DMS79 treated with DMSO at 0.1 percent for 48 hours (cell line): ENCODE data around the gene AHDC1.
A peak's percentile ranks its signal among the peaks of the same experiment; 100 is the strongest.
"Not testable (repeated sequence)": the region's sequence is repeated elsewhere in the genome, so short reads cannot be mapped to it uniquely, and the experiment has no call there.

Experiments used
- DNase-seq: peaks from one replicate; lab custom pipeline; 2025; lab: John Stamatoyannopoulos, UW

The AHDC1 gene

DNA sequence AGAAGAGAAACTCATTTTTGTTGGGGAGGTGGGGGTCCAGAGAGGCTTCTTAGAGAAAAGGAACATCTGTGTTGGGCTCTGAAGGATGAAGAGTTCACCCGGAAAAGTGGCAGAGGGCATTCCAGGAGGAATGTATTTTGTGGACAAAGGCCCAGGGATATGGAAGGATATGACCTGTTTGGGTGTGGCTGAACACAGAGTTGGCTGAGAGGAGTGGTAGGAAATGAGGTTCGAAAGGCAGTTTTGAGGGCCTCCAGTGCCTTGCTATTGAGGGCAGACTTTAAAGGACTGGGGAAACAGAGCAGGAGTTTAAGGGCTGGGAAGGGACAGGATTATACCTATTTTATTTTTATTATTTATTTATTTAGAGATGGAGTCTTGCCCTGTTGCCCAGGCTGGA, 86.6 kb downstream of the AHDC1 start:
- no peak for DNase-seq

DNA sequence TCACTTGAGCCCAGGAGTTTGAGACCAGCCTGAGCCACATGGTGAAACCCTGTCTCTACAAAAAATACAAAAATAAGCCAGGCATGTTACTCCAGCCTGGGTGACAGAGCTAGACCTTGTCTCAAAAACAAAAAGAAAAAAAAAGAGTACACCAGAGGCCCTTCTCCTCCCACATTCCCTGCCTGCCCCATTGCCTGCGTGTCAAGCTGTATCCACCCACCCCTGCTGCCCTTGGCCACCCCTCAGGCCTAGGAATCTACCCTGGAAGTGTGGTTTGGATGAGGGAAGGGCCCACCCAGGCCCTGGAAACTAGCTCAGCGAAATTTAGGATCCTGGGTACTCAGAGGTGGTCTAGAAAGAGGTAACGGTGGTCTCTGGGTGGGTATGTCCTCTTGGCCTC, 88.3 kb downstream of the AHDC1 start:
- no peak for DNase-seq

DNA sequence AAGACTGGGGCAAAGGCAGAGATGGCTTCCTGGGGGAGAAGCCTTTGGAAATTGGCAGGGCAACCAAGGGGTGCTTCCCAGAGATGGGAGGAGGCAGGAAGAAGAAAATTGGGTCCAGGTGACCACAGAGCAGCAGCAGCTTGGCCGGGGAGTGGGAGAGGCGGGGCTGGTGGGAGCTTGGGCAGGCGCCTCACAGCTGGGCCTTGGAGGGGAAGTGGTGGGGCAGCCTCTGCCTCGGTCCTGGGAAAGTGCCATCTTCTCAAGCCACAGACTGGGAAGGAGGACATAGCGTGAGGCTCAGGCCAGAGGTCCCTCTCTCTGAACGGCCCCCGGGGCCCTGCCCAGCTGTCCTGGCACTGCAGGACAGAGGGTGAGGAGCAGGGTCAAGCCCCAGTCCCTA, 90.0 kb downstream of the AHDC1 start:
- no peak for DNase-seq

DNA sequence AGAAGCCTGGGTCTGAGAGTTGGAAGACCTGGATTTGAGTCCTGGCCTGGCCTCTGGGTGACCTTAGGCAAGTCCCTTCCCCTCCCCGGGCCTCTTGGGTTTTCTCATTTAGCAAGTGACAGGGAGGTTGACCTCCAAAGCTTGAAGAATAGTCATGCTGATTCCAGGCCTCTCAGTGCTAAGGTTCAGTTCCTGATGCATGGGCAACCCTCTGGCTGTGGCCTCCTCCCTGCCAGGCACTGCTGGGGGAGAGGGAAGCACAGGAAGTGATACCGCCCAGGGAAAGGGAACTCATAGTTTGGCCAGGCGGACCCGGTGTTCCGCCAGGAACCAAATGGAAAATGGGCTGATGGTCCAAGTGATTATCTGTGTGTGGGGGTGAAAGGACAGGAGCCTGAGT, 90.4 kb downstream of the AHDC1 start:
- DNase-seq, result no peak

DNA sequence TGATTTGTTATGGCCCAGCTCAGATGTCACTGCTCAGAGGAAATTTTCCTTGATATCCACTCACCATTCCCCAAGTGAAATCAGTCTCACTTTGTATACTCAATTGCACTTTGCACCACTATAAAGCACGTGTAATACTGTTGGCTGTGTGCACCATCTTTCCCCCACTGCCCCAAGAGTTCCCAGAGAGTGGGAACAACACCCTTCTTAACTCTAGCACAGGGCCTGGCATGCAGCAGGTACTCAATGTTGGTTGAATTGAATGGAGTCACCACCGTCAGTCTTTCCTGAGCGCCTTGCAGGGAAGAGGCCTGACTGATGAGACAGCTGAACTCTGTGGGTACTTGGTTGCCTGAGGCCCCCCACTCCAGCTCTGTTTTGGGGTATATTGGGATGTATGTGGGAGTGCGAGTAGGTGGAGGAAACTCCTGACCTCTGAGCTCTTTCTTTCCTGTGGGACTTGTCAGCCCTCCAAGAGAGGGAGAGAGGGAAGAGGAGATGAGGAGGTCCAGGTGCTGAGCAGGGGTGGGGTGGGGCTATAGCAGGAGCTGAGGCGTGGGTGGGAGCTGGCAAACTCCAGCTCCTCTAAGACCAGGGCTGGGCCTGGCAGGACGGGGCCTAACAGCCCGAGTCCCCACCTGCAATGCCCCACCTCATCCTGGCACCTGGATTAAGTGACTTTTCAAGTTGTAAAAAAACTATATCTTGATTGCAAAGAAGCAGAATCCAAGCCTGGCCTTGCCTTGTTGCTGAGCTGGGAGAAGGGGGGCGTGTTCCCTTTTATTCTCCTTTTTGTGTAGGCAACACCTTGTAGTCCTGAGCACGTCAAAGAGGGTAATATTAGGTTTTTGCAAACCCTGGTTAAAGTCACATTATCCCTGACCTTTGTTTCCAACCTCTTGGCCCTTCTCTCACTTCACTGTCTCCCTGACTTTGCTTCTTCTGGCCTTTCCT, 94.5 kb downstream of the AHDC1 start:
- peak; percentile 13 for DNase-seq

DNA sequence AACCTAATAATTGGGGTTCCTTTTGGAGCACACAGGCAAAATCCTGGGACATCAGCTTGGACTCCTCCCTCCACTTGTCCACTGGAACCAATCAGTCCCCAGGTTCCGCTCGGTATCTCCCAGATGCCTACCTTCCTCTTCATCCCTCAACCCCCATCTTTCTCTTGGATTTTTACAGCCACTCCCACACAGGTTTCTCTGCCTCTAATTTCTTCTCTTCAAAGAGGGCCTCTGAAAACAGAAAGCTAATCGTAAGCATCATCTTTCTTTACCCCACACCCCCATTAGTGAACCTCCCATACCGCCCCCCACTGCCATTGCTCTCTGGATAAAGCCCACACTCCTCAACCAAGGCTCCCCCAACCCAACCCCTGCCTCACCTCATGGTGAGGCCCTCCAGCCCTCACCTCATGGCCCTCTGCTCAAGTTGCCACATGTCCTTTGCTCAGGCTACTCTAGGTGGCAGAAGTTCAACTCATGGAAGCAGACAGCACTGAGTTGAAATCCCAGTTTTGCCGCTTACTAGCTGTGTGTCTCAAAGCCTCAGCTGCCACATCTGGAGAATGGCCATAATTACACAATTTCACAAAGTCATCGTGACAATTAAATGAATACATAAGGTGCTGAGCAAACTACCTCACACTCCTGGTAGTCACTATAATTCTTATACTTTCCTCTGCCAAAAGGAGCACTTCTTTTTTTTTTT, 95.8 kb downstream of the AHDC1 start:
- DNase-seq, result no peak

DNA sequence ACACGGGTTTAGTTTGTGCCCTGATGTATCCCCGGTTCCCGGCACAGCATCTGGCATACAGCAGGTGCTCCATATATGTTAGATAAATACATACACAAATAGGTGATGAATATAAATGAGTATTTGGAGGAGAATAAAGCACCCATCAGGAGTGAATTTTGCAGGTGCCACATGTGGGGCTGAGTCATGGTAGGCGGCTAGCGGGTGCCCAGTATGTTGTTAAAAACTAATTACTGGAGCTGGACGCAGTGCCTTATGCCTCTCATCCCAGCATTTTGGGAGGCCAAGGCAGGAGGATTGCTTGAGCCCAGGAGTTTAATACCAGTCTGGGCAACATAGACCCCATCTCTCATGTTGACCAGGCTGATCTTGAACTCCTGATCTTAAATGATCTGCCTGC, 97.2 kb downstream of the AHDC1 start:
- no peak for DNase-seq

DNA sequence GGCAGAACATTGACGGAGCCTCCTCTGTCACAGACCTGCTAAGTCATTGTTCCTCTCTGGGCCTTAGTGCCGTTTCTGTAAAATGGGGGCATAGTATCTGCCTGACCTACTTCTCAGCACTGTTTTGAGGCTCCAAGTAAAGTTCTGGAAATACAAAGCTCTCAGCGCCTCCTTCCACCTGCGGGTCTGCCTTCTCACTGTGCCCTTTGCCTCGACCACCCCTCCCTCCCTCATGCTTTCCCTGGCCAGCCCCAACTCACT, 98.6 kb downstream of the AHDC1 start:
- no peak for DNase-seq

DNA sequence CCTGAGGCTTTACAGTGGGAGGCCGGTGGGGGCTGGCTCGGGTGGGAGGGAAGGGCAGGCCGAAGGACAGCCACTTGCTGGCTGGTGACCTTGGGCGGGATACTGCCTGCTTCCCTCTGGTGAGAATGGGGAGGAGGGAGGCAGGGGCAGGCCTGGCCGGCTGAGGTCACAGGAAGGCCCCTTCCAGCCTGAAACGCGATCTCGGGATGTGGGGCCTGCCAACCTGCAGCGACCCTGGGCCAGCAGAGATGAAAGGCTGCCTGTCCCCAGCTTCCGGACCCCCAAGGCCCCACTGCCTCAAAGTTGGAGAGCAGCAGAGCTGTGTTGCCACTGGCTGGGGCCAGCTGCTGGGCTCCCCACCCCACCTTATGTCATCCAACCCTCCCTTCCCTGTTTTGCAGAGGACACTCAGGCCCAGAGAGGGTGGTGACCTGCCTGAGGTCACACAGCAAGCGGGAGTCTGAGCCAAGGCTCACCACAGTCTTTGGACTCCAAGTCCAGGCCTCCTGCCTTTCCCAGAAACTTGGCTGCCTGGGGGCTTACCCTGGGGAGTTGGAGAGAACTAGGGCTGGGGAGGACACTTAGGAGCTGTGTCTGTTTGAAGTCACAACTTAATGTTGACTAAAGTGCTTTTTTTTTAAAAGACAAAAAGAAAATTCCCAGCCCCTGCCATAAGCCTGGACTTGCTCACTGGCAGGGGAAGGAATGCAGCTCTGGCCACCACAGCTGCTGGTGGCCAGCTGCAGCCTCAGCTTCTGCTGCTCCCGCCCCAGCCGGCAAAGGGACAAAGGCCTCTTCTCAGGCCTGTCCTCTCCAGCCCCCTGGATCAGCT, 99.1 kb downstream of the AHDC1 start:
- no peak for DNase-seq

DNA sequence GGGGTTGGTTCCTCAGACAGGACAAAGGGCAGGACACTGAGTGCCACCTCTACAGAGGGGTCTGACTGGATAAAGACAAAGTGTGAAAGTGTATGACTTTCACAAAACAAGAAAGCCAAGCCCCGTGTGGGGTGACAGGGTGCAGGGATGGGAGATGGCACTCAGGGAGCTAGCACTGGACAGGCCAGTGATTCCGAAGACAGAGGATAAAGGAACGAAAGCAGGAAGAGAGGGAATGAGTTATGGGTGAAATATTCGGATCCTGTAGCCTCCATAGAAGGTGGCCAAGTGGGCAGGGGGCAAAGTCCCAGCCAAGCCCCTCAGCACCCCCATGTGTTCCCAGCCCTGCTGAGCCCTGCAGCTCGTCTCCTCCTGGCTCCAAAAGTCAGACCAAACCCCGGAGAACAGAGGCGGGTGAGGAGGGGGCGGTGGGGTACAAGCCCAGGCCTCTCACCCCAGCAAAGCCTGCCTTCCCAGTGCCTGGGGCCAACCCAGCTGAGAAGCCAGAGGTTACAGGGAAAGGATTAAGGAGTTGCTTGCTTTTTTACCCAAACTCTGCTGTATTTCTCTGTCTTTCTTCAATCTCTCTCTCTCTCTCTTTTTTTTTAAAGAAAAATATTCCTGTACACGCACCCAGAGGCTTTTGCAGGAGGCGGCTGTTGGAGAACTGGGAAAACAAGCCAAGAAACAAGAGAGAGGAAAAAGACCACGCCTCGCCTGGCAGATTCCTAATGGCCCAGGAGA, 99.9 kb downstream of the AHDC1 start:
- no peak for DNase-seq

DNA sequence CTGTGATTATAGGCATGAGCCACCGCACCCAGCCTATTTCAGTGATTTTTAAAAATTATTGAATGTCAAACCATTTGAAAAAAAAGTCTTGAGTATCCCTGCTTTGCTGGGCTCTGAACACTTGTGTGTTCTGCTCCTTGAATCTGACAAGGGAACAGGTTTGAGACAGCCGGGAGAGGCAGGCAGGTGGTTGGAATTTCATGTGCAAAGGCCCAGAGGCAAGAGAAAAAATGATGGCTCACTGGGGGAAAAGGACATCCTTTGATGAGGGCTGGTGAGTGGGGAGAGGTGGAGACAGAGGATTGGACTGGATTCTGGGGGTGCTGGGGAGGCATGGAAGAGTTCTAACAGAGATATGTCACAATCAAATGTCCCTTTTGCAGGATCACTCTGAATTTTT, 100.9 kb downstream of the AHDC1 start:
- DNase-seq, result no peak

DNA sequence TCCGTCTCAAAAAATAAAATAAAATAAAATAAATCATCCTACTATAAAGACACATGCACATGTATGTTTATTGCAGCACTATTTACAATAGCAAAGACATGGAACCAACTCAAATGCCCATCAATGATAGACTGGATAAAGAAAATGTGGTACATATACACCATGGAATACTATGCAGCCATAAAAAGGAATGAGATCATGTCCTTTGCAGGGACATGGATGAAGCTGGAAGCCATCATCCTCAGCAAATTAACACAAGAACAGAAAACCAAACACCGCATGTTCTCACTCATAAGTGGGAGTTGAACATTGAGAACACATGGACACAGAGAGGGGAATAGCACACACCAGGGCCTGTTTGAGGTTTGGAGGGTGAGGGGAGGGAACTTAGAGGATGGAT, 102.8 kb downstream of the AHDC1 start:
- DNase-seq, result not testable (repeated sequence)

DNA sequence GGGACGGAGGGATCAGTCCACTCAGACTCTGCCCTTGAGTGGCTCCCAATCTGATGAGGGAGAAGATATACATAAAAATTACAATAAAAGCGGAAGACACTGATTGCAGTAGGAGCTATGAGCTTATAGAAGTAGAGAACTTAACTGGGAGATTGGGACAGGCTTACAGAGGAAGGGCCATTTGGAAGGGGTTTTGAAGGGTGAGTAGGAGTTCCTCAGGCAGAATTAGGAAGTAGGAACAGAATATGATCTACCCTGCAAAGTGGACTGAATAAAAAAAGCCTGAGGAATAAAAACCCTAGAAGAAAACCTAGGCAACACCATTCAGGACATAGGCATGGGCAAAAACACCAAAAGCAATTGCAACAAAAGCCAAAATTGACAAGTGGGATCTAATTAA, 104.8 kb downstream of the AHDC1 start:
- DNase-seq, result no peak

DNA sequence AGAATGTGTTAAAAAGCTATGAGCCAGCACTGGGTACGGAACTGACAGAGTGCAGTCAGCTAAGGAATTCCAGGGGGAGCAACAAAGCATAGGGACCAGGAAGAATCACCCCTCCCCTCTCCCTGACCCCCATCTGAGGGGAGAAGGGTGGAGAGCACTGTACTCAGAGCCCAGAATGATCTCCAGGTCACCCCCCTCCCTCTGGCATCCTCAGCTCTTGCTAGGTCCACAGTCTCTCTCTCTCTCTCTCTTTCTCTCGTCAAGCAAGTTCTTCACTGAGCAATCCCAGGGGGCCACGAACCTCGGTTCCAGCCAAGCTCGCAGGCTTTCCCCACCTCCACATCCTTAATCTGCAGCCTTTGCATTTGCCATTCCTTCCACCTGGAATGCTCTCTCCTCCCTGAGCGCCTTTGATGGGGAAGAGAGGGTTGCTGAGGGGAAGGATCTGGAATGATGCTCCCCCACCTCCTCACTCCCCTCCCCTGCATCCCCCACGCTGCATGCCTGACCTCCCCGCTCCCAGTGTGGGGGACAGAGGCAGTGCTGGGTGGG, 107.3 kb downstream of the AHDC1 start:
- DNase-seq, result peak; percentile 80

DNA sequence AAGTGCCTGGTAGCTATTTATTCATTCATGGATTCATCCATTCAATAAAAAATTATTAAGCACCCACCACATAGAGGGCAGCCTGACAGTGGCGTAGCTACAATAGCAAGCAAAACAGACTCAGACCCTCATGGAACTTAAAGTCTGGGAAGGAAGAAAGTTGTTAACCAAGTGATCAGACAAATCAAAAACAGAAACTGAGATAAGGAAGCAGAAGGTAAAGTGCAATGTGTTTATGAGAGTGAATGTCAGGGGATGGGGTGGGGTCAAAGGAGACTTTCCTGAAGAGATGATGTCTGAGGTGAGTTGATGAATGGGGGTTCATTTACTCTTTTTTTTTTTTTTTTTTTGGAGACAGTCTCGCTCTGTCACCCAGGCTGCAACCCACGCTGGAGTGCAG, 111.1 kb downstream of the AHDC1 start:
- DNase-seq, result no peak

DNA sequence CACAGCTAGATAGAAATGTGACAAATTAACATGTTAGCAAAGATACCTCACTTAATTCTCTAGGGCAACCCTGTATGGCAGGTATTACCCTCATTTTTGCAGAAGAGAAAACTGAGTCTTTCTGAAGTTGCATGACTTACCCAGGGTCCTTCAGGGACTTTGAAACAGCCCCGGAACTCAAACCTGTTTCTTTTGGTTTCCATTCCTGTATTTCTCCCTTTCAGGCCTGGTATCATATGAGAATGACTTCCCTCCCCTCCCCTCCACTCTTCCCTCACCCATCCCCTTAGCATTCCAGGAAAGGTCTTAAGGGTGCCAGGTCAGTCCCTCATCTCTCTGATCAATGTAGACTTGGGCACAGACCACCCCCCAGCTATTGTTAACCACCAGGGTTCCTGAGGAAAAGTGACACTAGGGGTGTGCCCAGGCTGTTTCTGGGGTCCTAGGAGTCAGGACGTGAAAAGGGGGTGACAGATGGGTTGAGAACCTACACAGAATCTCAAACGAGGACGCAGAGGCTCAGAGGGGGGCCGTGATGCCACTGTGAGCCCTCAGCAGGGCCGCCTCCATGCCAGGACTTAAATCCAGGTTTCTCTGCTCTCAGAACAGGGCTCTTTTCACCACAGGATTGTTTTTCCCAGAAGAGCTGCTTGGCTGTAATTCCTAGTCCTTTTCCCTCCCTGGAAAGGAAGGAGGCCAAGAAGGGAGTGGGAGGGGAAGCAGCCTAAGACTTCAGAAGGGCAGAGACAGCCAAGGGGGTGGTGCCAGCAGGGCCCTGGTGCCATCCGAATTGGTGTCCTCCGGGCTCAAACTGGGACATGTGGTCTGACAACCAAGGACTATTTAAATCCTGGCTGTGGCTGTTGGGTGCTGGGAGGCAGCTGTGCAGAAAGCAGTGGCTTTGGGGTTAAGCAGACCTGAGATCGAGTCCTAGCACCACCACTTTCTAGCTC, 111.9 kb downstream of the AHDC1 start:
- no peak for DNase-seq

DNA sequence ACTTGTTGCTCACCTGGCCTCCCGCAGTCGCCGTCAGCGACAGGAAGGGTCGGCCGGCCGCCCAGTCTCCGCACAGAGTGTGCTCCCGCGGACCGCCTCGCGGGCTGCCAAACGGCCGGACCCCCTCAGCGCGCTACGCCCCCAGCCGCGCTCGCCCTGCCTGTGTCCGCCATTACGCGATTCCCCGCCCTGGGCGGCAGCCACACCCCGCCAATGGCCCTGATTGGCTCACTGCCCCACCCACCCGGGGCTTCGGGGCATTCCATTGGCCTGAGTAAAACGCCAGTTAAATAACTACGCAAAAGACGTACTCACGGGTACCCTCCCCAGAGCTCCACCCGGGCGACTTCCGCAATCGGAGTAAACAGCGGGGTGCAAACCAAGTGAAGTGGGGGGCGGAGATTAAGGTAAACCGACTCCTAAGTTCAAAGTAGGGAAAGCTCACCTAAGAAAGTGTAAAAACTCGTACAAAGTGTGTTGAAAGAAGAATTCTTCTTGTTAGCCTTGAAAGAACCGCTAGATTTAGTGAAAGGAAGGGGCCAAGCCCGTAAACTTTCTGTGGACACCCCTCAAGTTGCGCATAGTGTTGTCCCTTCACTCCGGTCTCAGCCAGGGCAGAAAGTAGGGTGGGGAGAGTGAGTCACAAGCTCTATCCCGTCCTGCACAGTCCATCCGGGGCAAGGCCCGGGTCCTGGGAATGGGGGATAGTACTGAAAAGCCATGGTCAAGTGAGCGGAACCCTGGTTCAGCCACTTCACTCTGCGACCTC, 113.8 kb downstream of the AHDC1 start, which contains the start of gene WASF2:
Gene WASF2 (minus strand): TSS at position 195 of the 769 bp plus-strand sequence. CDS start 61,277 bp downstream, outside the sequence.
- peak; percentile 94 for DNase-seq

DNA sequence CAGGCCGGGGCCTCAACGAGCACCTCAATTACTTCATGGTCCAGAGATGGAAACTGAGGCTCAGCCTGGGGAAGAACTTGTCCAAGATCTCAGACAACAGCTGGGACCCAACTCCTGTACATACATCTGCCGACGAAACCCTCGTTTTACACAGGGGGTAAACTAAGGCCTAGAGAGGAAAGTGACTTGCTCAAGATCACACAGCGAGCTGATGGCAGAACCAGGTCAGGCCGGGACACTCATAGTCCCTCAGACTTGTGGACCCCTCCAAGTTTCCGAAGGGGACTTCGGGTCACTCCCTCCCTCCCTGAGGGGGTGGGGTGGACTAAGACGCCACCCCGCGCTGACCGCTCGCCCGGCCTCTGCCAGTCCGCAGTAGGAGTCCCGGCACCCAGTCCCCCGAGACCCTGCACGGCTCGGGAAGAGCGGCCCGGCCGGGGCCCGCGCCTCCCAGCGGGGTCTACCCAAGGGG, 114.4 kb downstream of the AHDC1 start:
- peak; percentile 33 for DNase-seq
